ENCODE measurements around the gene NLRC4. TPM values are rescaled to one million over a fixed set of nuclear protein-coding genes. Genes with fewer than 3 reads are reported as not detected.
"Not testable (repeated sequence)": the region's sequence is repeated elsewhere in the genome, so short reads cannot be mapped to it uniquely, and the experiment has no call there.

NLRC4 gene
- total RNA-seq (2014; rRNA removed; shearing (Covaris generic)), result not detected in 2 replicates

DNA sequence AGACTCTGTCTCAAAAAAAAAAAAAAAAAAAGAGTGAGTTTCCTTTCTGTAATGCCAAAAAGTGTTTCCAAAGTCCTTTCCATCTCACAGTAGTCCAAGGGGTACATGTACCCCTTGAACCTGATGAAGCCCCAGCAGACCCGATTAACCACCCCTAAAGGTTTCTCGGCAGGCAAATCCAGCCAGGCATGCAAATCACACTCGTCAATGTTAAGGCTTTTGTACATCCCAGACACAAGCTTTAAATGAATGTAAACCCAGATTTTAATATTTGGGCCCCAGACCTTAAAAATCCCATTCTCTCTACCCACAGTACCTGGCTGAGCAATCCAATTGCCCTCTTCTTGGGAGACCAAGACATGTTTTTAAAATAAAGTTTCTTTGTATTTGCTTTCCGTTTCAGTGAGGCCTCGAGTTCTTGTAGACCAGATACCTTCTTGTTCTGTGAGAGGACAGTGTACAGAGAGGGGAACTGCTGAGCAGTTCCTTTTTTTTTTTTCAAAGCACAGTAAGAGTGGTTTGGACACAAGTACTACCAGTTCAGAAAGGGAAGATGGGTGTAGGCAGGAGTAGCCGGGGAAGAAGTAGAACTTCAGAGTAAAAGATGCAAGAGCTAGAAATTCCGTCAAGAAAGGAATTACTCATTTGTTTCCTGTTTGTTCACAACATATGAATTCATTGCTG, at the start of gene NLRC4:
Gene NLRC4 (minus strand): TSS at position 465 of the 684 bp plus-strand sequence. CDS start 8,111 bp downstream, outside the sequence.
- DNase-seq (ENCODE audit: low spot score), result no peak

DNA sequence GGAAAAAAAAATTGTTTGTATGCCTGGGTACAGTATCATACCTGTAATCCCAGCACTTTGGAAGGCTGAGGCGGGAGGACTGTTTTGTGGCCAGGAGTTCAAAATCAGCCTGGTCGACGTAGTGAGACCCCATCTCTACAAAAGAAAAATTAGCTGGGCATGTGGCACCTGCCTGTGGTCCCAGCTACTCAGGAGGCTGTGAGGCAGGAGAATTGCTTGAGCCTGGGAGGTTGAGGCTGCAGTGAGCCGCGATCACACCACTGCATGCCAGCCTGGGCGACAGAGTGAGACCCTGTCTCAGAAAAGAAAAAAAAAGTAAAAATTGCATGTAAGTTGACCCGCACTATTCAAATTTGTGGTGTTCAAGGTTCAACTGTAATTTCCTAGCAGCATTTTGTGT, 45.9 kb upstream of the NLRC4 start:
- DNase-seq (ENCODE audit: low spot score), result no peak

- not testable (repeated sequence) for DNase-seq (ENCODE audit: low spot score)
Observed at GRCh38 chr2:32293966-32294562, 29.4 kb upstream of the NLRC4 start.

DNA sequence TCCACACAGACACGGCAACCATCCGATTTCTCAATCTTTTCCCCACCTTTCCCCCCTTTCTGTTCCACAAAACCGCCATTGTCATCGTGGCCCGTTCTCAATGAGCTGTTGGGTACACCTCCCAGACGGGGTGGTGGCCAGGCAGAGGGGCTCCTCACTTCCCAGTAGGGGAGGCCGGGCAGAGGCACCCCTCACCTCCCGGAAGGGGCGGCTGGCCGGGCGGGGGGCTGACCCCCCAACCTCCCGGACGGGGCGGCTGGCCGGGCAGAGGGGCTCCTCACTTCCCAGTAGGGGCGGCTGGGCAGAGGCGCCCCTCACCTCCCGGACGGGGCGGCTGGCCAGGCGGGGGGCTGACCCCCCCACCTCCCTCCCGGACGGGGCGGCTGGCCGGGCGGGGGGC, 28.8 kb upstream of the NLRC4 start:
- not testable (repeated sequence) for DNase-seq (ENCODE audit: low spot score)

GRCh38 chr2:32291746-32292145, 27.1 kb upstream of the NLRC4 start:
- no peak for DNase-seq (ENCODE audit: low spot score)

DNA sequence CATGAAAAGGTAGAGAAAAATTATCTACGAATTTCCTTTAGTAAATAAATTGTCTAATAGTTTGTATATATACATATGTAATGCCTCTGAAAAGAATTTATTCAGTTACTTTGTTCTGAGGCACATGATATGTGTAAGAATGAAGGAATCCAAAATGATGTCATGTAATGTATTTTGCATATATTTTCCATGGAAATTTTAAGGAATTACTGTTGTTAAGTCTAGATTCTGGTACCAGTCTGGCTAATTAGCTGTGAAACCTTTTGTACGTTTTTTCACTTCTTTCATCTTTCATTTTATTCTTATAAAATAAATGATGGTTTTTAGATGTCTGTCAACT, 25.3 kb upstream of the NLRC4 start:
- DNase-seq (ENCODE audit: low spot score), result no peak

GRCh38 chr2:32289165-32289999, 24.7 kb upstream of the NLRC4 start:
- DNase-seq (ENCODE audit: low spot score), result peak; percentile 14

GRCh38 chr2:32284321-32284720, 19.6 kb upstream of the NLRC4 start:
- DNase-seq (ENCODE audit: low spot score), result no peak

GRCh38 chr2:32278478-32278853, 13.8 kb upstream of the NLRC4 start:
- DNase-seq (ENCODE audit: low spot score), result no peak

GRCh38 chr2:32277674-32278477, 13.2 kb upstream of the NLRC4 start, which contains the start of gene YIPF4:
Gene YIPF4, plus strand, starts transcription at chr2:32277904. Its CDS starts 252 bp downstream, at chr2:32278156.
- DNase-seq (ENCODE audit: low spot score), result peak; percentile 78

- DNase-seq (ENCODE audit: low spot score), result no peak
Observed at GRCh38 chr2:32277363-32277673, 12.6 kb upstream of the NLRC4 start.

GRCh38 chr2:32275790-32276189, 11.1 kb upstream of the NLRC4 start:
- not testable (repeated sequence) for DNase-seq (ENCODE audit: low spot score)

DNA sequence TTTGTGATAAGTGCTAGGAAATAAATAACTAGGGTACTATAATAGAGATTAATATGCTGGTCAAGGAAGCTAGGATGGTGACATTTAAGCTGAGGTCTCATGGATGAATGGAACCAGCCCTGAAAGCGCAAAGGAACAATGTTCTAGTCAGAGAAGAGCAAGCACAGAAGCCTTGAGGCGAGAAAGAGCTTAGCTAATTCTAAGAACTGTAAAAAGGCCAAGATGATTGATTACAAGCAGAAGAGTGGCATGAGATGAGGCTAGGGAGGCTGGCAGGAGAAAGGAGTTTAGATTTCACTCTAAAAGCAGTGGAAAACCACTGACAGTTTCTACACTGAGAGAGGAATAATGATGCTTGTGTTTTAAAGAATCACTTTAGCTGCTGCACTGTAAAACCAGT, 9.6 kb upstream of the NLRC4 start:
- no peak for DNase-seq (ENCODE audit: low spot score)

GRCh38 chr2:32272279-32272678, 7.6 kb upstream of the NLRC4 start:
- no peak for DNase-seq (ENCODE audit: low spot score)

DNA sequence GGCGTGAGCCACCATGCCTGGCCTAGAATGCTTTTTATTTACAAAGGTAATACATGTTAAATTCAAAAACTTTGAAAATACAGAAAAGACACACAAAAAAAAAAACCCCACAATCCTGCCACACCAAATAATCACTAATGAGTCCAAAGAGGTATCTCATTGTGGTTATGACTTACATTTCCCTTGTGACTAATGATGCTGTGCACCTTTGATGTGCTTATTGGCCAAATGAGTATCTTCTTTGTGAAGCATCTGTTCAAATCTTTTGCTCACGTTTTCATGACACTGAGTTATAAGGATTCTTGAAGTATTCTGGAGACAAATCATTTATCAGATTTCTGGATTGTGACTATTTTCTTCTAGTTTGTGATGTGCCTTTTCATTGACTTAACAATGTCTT, 6.4 kb upstream of the NLRC4 start:
- no peak for DNase-seq (ENCODE audit: low spot score)

GRCh38 chr2:32262105-32262504, 2.6 kb downstream of the NLRC4 start:
- DNase-seq (ENCODE audit: low spot score), result no peak

GRCh38 chr2:32260376-32260775, 4.3 kb downstream of the NLRC4 start:
- DNase-seq (ENCODE audit: low spot score), result no peak

DNA sequence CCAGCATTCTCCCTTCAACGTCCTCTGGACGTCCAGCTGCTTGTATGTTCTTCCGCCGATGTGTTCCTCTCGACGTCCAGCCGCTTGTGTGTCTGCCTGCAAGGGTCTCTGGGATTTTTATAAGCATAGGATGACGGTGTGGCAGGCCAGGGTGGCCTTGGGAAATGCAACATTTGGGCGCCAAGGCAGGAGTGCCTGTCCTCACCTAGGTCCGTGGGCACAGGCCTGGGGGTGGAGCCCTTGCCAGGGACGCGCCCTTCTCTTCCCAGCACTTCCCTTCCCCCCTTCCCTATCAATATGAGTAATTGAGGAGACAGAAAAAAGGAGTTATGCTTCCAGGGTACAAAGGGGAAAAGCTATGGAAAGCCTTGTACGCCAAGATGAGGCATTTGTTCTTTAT, 6.4 kb downstream of the NLRC4 start:
- no peak for DNase-seq (ENCODE audit: low spot score)

DNA sequence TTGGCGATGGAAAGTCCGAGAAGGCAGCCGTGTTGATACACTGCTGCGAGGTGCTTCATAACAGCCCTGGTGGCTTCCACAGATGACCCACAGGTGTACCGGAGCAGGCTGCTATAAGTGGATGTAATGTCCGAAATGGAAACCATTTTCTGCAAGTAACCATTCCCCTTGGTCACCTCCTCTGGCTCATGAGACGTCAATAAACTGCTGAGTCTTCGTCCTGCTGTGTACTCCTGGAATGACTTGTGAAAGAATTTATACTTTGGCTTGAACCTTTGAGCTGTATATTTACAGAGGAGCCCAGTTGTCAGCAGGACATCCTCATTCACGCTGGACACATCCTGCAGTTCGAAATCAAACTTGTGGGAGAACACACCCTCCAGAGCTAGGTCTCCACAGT, 14.4 kb downstream of the NLRC4 start:
- DNase-seq (ENCODE audit: low spot score), result no peak

DNA sequence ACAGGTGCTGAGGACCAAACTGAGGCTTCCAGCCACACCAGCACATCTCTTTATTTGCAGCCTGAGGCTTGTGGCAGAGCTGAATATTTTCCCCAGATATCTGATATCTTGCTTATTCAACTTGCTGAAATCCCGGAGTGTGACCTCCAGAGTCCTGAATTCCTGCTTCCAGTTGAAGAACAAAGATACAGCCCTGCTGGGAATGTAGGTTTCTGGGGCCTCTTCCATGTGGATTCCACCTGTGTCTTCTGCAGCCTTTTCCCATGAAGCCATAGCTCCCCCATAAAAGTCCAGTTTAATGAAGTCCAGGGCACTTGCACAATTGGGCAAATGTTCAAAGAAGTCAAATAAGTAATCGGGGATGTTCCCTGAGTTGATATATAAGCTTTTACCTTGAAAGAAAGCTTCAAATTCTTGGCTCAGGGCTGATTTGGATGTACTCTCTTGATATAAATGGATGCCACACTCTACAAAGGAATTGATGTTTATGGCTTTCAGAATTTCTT, 14.9 kb downstream of the NLRC4 start:
- DNase-seq (ENCODE audit: low spot score), result no peak

- DNase-seq (ENCODE audit: low spot score), result no peak
Observed at GRCh38 chr2:32248299-32248698, 16.4 kb downstream of the NLRC4 start.

DNA sequence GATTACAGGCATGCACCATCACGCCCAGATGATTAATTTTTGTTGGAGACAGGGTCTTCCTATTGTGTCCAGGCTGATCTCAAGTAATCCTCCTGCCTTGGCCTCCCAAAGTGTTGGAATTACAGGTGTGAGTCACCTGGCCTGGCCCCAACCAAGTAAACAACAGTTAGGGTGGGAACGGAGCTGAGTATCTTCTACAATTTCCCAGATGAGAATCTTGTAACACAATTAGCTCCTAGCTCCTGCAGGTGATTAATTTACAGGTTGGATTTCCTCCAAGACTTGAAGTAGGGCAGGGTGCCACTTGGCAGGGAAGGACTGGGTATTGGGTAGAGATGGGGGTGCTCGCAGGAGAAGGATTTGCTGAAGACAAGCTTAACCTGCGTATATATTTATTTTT, 17.8 kb downstream of the NLRC4 start:
- DNase-seq (ENCODE audit: low spot score), result no peak

Measured in H4 (cell line).